HG02885 (cell line): ENCODE measurements around the gene FLNA.

ENCODE experiments used
- ATAC-seq: cut with Tn5 transposase; IDR thresholded peaks from one replicate; pipeline ENCODE4 v1.9.1; 2021; ENCODE audit warnings: mild to moderate bottlenecking; ENCODE audit not compliant: unreplicated experiment, poor library complexity

Gene FLNA, protein sequence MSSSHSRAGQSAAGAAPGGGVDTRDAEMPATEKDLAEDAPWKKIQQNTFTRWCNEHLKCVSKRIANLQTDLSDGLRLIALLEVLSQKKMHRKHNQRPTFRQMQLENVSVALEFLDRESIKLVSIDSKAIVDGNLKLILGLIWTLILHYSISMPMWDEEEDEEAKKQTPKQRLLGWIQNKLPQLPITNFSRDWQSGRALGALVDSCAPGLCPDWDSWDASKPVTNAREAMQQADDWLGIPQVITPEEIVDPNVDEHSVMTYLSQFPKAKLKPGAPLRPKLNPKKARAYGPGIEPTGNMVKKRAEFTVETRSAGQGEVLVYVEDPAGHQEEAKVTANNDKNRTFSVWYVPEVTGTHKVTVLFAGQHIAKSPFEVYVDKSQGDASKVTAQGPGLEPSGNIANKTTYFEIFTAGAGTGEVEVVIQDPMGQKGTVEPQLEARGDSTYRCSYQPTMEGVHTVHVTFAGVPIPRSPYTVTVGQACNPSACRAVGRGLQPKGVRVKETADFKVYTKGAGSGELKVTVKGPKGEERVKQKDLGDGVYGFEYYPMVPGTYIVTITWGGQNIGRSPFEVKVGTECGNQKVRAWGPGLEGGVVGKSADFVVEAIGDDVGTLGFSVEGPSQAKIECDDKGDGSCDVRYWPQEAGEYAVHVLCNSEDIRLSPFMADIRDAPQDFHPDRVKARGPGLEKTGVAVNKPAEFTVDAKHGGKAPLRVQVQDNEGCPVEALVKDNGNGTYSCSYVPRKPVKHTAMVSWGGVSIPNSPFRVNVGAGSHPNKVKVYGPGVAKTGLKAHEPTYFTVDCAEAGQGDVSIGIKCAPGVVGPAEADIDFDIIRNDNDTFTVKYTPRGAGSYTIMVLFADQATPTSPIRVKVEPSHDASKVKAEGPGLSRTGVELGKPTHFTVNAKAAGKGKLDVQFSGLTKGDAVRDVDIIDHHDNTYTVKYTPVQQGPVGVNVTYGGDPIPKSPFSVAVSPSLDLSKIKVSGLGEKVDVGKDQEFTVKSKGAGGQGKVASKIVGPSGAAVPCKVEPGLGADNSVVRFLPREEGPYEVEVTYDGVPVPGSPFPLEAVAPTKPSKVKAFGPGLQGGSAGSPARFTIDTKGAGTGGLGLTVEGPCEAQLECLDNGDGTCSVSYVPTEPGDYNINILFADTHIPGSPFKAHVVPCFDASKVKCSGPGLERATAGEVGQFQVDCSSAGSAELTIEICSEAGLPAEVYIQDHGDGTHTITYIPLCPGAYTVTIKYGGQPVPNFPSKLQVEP (N-terminal part only)

DNA sequence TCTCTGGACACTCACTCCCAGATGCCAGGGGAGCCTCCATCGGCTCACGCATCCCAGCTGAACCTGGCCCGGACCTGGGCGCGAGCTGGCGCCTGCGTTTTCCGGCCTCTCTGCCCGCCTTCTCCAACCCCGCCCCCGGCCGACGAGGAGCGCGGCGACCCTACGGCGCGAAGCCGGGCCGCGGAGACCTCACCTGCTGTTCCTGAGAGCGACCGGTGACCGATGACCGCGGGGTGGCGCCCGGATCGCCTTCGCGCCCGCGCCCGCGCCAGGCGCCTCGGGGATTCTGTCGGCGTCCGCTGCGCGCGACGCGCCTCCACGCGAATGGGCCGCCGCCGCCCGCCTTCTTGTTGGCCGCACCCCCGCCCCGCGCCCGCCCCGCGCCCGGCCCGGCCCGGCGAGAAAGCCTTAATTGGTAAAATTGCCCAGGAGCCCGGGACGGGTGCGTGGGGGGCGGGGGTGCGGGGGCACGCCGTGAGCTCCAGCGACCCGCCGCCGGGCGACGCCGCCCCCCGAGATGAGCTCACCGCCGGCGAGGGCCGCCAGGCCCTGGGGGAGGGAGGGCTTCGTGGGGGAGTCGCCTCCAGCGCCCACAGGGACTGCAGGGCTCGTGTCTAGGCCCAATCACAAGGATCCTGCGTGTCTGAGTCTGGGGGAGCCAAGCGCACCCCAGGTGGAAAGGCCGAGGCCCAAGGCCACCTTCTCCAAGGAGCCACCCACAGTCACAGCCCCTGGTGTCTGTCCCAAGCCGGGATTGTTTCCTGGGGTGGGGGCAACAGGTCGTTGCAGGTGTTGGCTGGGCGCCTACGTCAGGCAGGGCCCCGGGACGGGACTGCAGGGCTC, at the start of gene FLNA:
TSS of gene FLNA (minus strand) at position 322 of the 843 bp plus-strand sequence. CDS start 3,389 bp downstream, outside the sequence.
- no peak for ATAC-seq

DNA sequence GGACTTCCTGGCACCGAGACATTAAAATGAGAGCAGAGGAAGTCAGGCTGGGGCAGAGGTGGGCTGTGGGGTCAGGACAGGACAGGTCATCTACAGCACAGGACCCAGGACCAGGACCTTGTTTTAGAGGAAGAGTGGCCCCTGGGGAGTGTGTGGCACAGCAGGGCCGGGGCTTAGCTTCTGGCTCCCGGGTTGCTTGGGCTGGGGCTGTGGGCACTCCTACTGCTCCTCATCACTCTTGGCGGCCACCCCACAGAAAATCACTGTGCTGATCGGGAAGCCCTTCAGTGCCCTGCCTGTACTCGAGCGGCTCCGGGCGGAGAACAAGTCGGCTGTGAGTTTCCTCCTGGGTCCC, 45.9 kb upstream of the FLNA start:
- no peak for ATAC-seq

DNA sequence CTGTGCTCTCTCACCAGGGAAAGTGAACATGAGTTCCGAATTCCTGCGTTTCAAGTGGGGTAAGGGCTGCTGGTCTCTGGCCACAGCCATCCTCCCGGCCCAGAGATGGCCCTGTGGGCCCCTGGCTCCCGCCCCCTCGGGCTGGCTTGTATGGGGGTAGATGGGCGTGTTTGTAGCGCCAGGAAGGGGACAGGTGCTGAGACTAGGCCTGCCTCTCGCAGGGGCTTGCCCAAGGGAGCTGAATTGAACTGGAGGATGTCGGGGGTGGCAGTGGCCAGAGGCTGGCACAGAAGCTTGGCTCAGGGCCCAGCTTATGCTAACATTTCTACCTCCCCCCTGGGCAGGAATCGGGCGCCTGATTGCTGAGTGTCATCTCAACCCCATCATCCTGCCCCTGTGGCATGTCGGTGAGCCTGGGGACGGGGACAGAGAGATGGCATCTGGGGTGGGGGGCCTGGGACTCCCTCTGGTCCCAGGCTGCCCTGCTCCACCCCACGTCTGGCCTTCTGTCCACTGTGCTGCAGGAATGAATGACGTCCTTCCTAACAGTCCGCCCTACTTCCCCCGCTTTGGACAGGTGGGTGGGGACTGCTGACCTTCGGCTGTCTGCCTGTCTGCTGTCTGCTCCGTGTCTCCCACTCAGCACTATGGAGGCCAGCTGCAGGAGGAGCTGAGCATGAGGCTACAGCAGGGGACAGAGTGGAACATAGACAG, 45.4 kb upstream of the FLNA start:
- ATAC-seq: no peak

GRCh38 chrX:154419189-154419588, 44.8 kb upstream of the FLNA start:
- ATAC-seq: no peak

DNA sequence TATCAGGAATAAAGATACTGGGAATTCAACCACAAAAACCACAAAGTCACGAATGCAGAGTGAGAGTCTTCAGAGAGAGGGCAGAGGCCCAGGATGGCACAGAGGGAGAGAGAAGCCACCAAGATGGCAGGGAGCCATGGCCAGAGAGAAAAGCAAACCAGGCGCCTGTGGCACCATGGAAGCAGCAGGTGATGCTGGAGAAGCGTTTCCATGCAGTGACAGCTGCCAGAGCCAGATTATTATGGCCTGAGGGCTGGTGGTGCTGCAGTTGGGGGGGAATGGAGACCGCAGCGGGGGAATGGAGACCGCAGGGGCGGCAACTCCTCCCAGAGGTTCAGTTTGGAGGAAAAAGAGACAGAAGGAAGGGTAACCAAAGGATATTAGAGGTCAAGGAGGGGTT, 42.7 kb upstream of the FLNA start:
- no peak for ATAC-seq

- ATAC-seq: no peak
These were observed 38.7 kb upstream of the FLNA start for GRCh38 chrX:154413142-154413541.

DNA sequence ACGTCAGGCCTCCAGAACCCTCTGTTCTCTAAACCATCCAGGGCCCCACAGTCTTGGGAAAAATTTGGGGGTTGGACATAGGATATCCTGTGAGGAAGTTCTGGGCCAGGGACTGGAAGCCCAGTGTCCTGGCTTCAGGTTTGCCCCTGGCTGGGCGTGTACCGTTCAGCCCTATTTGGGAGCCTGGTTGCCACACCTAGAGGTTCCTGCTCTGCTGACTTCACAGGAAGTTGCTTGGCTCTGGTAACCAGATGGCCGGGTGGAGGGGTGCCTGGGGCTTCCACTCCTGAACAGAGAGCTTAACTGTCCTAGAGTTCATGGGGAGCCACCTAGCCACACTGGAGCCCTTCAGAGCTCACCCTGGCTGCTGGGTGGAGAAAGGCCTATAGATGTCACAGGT, 38.0 kb upstream of the FLNA start:
- no peak for ATAC-seq

- ATAC-seq: peak; percentile 58
These were observed 37.5 kb upstream of the FLNA start for GRCh38 chrX:154411981-154412340.

- ATAC-seq: peak; percentile 60
These were observed 34.9 kb upstream of the FLNA start, which contains the start of gene DNASE1L1 for GRCh38 chrX:154409222-154409871. DNASE1L1 (minus strand) TSS chrX:154409254; CDS start chrX:154405568, 3,686 bp downstream.

- ATAC-seq: peak; percentile 3
These were observed 34.3 kb upstream of the FLNA start for GRCh38 chrX:154408659-154409221.

DNA sequence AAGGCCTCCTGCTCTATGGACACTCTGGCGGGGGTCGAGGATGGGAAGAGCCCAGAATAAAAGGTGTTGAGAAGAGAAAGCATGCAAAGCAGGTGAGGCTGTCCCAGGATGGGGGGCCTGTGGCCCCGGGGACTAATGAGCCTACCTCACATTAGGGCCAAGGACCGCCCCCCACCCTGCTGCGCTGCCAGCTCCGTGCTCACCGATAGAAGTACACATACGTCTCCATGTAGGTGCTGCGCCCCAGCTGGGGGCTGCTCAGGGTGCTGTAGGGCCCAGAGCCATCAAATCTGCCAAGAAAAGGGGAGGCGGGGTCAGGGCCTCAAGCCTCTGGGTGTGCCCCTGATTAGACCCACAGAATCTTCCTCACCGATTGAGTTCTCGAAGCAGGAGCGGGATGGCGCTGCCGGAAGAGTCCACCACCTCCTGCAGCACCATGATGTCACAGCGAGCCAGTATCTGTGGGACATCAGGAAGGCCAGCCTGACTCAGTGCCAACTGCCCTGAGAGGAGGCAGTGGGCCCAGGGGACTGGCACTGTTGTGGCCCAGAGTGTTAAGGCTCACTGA, 30.3 kb upstream of the FLNA start:
- no peak for ATAC-seq

GRCh38 chrX:154403858-154404257, 29.4 kb upstream of the FLNA start:
- ATAC-seq: no peak

- no peak for ATAC-seq
These were observed 28.8 kb upstream of the FLNA start for GRCh38 chrX:154403192-154403591.

GRCh38 chrX:154402622-154403127, 28.2 kb upstream of the FLNA start:
- no peak for ATAC-seq

DNA sequence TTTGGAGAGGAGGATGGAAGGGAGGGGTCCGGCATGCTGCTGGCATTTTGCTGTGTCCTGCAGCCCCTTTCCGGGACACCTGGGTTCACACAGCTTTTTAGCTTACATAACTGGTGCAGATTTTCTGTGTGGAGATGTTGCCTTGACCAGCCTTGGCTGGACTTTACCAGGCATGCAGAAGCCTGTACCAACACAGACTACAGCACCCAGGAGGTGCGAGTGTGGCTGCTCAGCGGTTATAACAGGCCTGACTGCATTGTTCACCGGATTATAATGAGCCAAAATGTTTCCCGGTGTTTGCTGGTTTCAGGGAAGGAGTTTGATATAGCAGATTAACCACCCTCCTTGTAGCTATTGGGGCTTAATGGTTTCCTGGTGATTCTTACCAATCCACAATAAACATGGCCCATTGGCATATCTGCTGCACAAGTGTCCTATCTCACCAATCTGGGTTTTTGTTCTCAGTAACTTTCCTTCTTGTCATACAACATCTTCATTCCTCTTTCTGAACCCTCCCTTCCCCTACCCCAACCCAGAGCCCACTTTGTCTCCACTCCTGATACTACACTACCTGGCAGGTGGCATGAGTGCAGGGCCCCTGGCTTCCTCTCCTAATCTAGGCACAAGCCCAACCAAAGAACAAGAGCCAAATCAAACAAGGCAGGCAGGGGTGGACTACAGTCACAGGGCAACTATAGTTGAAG, 27.6 kb upstream of the FLNA start:
- ATAC-seq: no peak

DNA sequence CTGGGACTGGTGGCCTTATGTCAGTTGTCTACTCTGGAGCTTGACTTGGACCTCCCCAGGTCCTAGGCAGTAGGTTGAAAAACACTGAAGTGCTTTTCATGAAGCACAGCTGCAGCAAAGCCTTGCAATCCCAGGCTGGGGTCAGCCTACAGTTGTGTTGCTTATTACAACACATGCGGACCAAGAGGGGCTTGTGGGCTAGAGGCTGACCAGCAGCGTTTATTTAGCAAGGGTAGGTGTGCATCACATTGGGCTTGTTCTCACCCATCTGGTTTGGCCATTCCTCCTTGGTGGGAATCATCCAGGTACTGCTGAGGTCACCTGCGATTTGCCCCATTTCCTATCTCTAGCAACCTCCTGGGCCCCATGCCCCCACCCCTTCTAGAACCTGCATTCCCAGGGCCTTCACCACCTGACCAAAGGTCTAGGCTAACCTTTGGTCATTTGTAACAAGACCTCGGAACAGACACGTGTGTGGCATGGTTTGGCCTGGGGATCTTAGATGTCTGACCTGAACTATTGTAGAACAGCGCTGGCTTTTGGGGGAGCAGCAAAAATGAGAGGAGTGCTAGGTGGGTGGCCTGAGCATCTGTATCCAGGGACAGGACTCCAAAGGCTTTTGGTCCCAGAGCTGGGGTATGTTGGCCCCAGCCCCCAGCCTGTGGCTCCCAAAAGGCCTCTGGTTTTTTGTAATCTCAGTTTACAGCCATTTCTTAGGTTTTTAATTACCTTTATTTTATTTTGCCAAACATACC, 26.8 kb upstream of the FLNA start:
- no peak for ATAC-seq
